Astrocyte (in vitro differentiated cells and primary cell): ENCODE measurements around the gene EIF1AD. TPM values are rescaled to one million over a fixed set of nuclear protein-coding genes. Genes with fewer than 3 reads are reported as not detected.

Experiments
- DNase-seq: peaks from one replicate; pipeline ENCODE4 v3.0.0-alpha.2; 2010; ENCODE audit warnings: low read depth
- FAIRE-seq: peaks from 2 replicates; lab custom pipeline; 2011; peaks lifted over from hg19 to GRCh38; lab: Jason Lieb, UNC
- H2AFZ ChIP-seq: 2 replicates; pipeline ENCODE4 v1.6.0; 2012; ENCODE audit warnings: low read depth, low read length, inconsistent platforms
- H3K27ac ChIP-seq: 2 replicates; pipeline ENCODE4 v1.5.1; 2011; ENCODE audit warnings: low read depth, low read length, inconsistent platforms
- H3K27me3 ChIP-seq: 2 replicates; pipeline ENCODE4 v1.6.0; 2011; ENCODE audit warnings: low read length, inconsistent platforms; ENCODE audit not compliant: insufficient read depth
- H3K36me3 ChIP-seq: 2 replicates; pipeline ENCODE4 v1.5.1; 2011; ENCODE audit warnings: low read length, inconsistent platforms; ENCODE audit not compliant: insufficient read depth
- H3K4me1 ChIP-seq: 2 replicates; pipeline ENCODE4 v1.5.1; 2011; ENCODE audit warnings: low read length, inconsistent platforms; ENCODE audit not compliant: insufficient read depth
- H3K4me2 ChIP-seq: 2 replicates; pipeline ENCODE4 v1.6.0; 2012; ENCODE audit warnings: low read length, inconsistent platforms
- H3K4me3 ChIP-seq: 2 replicates; pipeline ENCODE4 v1.5.1; 2011; ENCODE audit warnings: low read depth, mild to moderate bottlenecking, low read length, inconsistent platforms; ENCODE audit not compliant: insufficient read depth
- H3K79me2 ChIP-seq: 2 replicates; pipeline ENCODE4 v1.6.0; 2012; ENCODE audit warnings: mild to moderate bottlenecking, low read length, inconsistent platforms; ENCODE audit not compliant: insufficient read depth
- H3K9ac ChIP-seq: 2 replicates; pipeline ENCODE4 v1.6.0; 2012; ENCODE audit warnings: mild to moderate bottlenecking, low read length, inconsistent platforms
- H3K9me3 ChIP-seq: 2 replicates; pipeline ENCODE4 v1.5.1; 2012; ENCODE audit warnings: low read depth, mild to moderate bottlenecking, low read length, inconsistent platforms; ENCODE audit not compliant: insufficient read depth
- H4K20me1 ChIP-seq: 2 replicates; pipeline ENCODE4 v1.6.0; 2012; ENCODE audit warnings: low read length, inconsistent platforms; ENCODE audit not compliant: insufficient read depth
- H3K27ac Mint-ChIP-seq: one replicate; pipeline ENCODE4 v1.8.0; 2021; ENCODE audit warnings: mild to moderate bottlenecking, mixed read lengths; ENCODE audit not compliant: unreplicated experiment
- H3K27me3 Mint-ChIP-seq: one replicate; pipeline ENCODE4 v1.8.0; 2021; ENCODE audit warnings: low read depth, mixed read lengths; ENCODE audit not compliant: unreplicated experiment
- H3K36me3 Mint-ChIP-seq: one replicate; pipeline ENCODE4 v1.8.0; 2021; ENCODE audit warnings: low read depth, mixed read lengths; ENCODE audit not compliant: unreplicated experiment
- H3K4me1 Mint-ChIP-seq: one replicate; pipeline ENCODE4 v1.8.0; 2021; ENCODE audit warnings: low read depth, mixed read lengths; ENCODE audit not compliant: unreplicated experiment
- H3K4me3 Mint-ChIP-seq: one replicate; pipeline ENCODE4 v1.8.0; 2021; ENCODE audit warnings: mild to moderate bottlenecking, moderate library complexity, mixed read lengths; ENCODE audit not compliant: unreplicated experiment
- H3K9me3 Mint-ChIP-seq: one replicate; pipeline ENCODE4 v1.8.0; 2021; ENCODE audit warnings: mild to moderate bottlenecking, mixed read lengths; ENCODE audit not compliant: unreplicated experiment
- EZH2 ChIP-seq: IDR thresholded peaks from 2 replicates; pipeline ENCODE4 v1.6.1; 2012; ENCODE audit warnings: mild to moderate bottlenecking, low read length, inconsistent platforms; ENCODE audit not compliant: insufficient read depth
- total RNA-seq: library from RNA; stranded (reverse); gene quantifications from 2 replicates; pipeline ENCODE4 v1.2.1, GENCODE V29; 2021
- TF ChIP-seq, protein P1 (sequence below): IDR thresholded peaks from 2 replicates; pipeline ENCODE4 v1.5.1; 2011; ENCODE audit warnings: low read depth, mild to moderate bottlenecking, inconsistent platforms, low read length, moderate library complexity; ENCODE audit not compliant: insufficient read depth

EIF1AD gene
- total RNA-seq, 1 donor from 2014 or later: 42.7 TPM

DNA sequence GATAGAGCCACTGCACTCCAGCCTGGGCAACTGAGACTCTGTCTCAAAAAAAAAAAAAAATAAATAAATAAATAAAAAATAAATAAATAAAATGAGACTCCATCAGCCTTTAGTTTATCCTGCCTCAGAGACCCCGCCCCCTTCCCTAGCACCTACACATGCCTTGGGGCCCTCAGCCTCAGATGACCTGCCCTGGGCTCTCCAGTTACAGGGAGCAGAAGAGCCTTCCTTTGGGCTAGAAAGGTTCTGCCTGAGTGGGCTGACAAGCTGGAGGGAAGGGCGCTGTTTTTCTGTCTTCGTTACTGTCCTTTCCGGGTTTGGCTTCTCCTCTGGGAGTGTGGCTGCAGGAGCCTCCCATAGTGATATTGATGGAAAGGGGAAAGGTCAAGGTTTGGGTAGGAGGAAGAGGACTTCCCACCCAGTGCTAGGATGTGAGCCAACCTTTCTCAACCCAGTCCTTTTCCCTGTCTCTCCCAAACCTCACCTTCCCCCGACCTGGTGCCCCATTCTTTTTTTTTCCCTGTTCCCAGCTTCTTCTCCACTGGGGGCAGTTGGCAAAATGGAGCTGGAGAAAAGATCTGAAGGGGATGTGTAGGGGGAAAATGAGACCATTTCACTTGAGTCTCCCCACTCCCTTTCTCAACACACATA lies 48.7 kb upstream of the EIF1AD start:
- H3K27ac Mint-ChIP-seq: peak overlapping the region; percentile 99
- peaks cover 12% of the 10 kb centered on the region for H3K36me3 Mint-ChIP-seq
- Histone ChIP-seq H3K27ac (no peak overlapping the region), H2AFZ (peak overlapping the region; percentile 40), H3K27me3 (peaks cover 3% of the 10 kb centered on the region), H3K4me1 (peaks cover 24% of the 10 kb centered on the region), H4K20me1 (peaks cover 24% of the 10 kb centered on the region), H3K4me3 (no peak overlapping the region), H3K9me3 (no peaks in the 10 kb centered on the region), H3K36me3 (peaks cover 11% of the 10 kb centered on the region), H3K79me2 (peaks cover 36% of the 10 kb centered on the region), H3K4me2 (peak overlapping the region; percentile 94), H3K9ac (peak overlapping the region; percentile 99)
- H3K27me3 Mint-ChIP-seq: peaks cover 9% of the 10 kb centered on the region
- FAIRE-seq (no peak), DNase-seq (no peak)
- H3K4me1 Mint-ChIP-seq: peaks cover 20% of the 10 kb centered on the region
- peak overlapping the region; percentile 87 for H3K4me3 Mint-ChIP-seq
- no peak for TF ChIP-seq EZH2
- TF ChIP-seq, protein P1, sequence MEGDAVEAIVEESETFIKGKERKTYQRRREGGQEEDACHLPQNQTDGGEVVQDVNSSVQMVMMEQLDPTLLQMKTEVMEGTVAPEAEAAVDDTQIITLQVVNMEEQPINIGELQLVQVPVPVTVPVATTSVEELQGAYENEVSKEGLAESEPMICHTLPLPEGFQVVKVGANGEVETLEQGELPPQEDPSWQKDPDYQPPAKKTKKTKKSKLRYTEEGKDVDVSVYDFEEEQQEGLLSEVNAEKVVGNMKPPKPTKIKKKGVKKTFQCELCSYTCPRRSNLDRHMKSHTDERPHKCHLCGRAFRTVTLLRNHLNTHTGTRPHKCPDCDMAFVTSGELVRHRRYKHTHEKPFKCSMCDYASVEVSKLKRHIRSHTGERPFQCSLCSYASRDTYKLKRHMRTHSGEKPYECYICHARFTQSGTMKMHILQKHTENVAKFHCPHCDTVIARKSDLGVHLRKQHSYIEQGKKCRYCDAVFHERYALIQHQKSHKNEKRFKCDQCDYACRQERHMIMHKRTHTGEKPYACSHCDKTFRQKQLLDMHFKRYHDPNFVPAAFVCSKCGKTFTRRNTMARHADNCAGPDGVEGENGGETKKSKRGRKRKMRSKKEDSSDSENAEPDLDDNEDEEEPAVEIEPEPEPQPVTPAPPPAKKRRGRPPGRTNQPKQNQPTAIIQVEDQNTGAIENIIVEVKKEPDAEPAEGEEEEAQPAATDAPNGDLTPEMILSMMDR: no peak
- H3K9me3 Mint-ChIP-seq: no peaks in the 10 kb centered on the region

DNA sequence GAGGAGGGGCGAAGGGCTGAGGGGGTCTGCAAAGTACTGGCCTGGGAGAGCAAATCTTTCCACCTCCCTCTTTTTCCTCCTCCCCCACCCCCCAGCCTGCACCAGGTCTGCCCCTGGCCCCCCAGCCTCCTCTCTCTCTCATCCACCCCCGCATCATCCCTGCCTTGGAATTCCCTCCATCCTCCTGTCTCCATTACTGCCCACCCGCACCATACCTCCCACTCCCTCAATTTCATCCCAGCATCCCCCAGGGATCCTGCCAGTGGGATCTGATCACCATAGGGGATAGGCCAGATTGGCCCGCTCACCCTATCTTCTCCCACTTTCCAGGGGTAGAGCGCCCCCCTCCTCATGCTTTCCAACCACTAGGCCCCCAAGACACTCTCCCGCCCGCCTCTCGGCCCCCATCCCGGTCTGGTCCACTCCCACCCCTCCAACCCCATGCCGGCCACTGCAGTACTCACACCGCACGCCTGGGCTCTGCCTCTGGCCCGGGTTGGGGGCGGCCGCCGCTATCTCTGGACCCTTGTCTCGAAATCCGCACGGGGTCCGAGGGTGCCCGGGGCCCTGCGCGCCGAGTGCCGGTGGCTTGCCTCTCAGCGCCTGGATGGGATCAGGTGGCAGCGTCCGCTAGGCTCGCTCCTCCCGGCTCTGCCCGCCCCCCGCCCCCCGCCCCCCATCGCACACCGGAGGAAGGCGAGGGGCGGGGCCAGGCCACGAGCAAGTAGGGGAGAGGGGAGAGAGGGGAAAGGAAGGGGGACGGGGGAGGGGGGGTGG lies 46.8 kb upstream of the EIF1AD start, which contains the start of gene GAL3ST3:
Gene GAL3ST3, minus strand, starts transcription at position 615 of the 777 bp plus-strand sequence. CDS start 3,746 bp downstream, outside the sequence.
- H3K27ac ChIP-seq: no peak within 1 kb of the TSS
- peak within 1 kb of the TSS; percentile 72 for H3K27ac Mint-ChIP-seq

More for the DNA sequence above, 46.8 kb upstream of the EIF1AD start, which contains the start of gene GAL3ST3:
- H3K4me3 ChIP-seq: no peak within 1 kb of the TSS
- Mint-ChIP-seq H3K4me3 (peak within 1 kb of the TSS; percentile 34), H3K36me3 (peaks cover 5% of the 10 kb centered on the region), H3K27me3 (peaks cover 9% of the 10 kb centered on the region), H3K4me1 (peaks cover 11% of the 10 kb centered on the region), H3K9me3 (no peaks in the 10 kb centered on the region)
- peaks cover 3% of the 10 kb centered on the region for H3K27me3 ChIP-seq
- H3K4me1 ChIP-seq: peaks cover 24% of the 10 kb centered on the region
- no peak for FAIRE-seq
- no peak for DNase-seq
- no peak within 1 kb of the TSS for H3K9ac ChIP-seq
- no peaks in the 10 kb centered on the region for H3K9me3 ChIP-seq
- peaks cover 17% of the 10 kb centered on the region for H3K79me2 ChIP-seq
- TF ChIP-seq, protein P1: no peak
- TF ChIP-seq EZH2: peak; percentile 43
- H4K20me1 ChIP-seq: peaks cover 11% of the 10 kb centered on the region
- H3K4me2 ChIP-seq: peak within 1 kb of the TSS; percentile 61
- no peaks in the 10 kb centered on the region for H3K36me3 ChIP-seq
- no peak within 1 kb of the TSS for H2AFZ ChIP-seq
